ENCODE results near the gene INF2.

DNA sequence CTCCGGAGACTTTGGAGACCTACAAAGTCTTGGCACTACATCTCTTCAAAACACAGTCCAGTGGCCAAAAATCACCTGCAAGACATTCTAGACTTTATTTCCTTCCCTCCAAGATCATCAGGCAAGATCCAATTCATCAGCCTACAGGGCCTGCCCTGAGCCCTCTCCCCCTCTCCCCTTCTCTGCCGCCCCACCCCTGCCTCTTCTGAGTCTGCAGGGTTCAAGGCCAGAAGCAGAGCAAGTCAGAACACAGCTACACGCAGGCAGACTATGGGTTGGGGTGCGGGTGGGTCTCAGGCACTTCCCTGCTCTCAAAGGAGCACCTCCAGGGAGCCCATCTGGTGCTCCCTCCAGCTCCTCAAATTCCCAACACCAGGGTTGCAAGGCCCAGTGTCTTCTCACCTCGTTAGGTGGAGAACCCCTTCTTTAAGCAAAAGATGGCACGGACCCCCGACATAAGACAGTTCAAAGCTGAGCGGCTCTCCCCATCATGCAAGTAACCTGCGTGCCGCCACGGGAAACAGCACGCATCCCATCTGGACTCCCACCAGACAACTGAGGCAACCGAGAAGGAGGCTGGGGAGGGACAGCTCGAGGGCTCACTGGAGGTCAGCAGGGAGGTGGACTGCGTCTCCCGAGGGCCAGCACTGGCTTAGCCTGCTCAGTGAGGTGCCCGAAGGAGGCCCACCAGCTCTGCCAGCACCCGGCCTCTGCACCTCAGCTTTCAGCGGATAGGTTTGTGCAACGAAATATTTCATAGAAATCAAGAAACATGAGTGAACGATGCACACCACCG lies 5.6 kb upstream of the INF2 start:
- TF ChIP-seq HCFC1 (IDR thresholded peaks at IDR 0.05; ENCODE audit: low read depth, low read length) (no peak), COPS2 (conservative IDR thresholded peaks at IDR 0.05) (no peak), CTCF (IDR thresholded peaks at IDR 0.05 in 2 of 3, conservative IDR thresholded peaks at IDR 0.05 in 1 of 3; ENCODE audit: insufficient read depth in 2 of 3, low read depth in 1 of 3, low read length in 3 of 3) (no peak), PATZ1 (CRISPR knock-in tag; IDR thresholded peaks at IDR 0.05; ENCODE audit: borderline replicate concordance) (no peak)
- TF ChIP-seq, protein P1, sequence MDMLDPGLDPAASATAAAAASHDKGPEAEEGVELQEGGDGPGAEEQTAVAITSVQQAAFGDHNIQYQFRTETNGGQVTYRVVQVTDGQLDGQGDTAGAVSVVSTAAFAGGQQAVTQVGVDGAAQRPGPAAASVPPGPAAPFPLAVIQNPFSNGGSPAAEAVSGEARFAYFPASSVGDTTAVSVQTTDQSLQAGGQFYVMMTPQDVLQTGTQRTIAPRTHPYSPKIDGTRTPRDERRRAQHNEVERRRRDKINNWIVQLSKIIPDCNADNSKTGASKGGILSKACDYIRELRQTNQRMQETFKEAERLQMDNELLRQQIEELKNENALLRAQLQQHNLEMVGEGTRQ (CRISPR knock-in tag; IDR thresholded peaks at IDR 0.05) = no peak
- TF ChIP-seq, protein P2, sequence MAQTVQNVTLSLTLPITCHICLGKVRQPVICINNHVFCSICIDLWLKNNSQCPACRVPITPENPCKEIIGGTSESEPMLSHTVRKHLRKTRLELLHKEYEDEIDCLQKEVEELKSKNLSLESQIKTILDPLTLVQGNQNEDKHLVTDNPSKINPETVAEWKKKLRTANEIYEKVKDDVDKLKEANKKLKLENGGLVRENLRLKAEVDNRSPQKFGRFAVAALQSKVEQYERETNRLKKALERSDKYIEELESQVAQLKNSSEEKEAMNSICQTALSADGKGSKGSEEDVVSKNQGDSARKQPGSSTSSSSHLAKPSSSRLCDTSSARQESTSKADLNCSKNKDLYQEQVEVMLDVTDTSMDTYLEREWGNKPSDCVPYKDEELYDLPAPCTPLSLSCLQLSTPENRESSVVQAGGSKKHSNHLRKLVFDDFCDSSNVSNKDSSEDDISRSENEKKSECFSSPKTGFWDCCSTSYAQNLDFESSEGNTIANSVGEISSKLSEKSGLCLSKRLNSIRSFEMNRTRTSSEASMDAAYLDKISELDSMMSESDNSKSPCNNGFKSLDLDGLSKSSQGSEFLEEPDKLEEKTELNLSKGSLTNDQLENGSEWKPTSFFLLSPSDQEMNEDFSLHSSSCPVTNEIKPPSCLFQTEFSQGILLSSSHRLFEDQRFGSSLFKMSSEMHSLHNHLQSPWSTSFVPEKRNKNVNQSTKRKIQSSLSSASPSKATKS (CRISPR knock-in tag; IDR thresholded peaks at IDR 0.05) = no peak

Measured in K562 (cell line).